ENCODE results near the gene EMID1.

GRCh38 chr22:29187831-29188230, 17.9 kb upstream of the EMID1 start:
- TF ChIP-seq CTCF (optimal IDR thresholded peaks at IDR 0.05 in 1 of 3, IDR thresholded peaks at IDR 0.05 in 1 of 3, conservative IDR thresholded peaks at IDR 0.05 in 1 of 3; ENCODE audit: extremely low read depth in 1 of 3, insufficient read depth in 2 of 3, low read length in 3 of 3), result no peak
- TF ChIP-seq EZH2 (IDR thresholded peaks at IDR 0.05; ENCODE audit: low read length), result no peak

Data from keratinocyte (primary cell).